Measurements from ENCODE around the gene CELF1. TPM values are rescaled to one million over a fixed set of nuclear protein-coding genes. Genes with fewer than 3 reads are reported as not detected.
"Not testable (repeated sequence)": the region's sequence is repeated elsewhere in the genome, so short reads cannot be mapped to it uniquely, and the experiment has no call there.

Gene CELF1
- total and polyA plus RNA-seq, 7 experiments from 2014 or later = 41.1 to 148 (median 117) TPM

DNA sequence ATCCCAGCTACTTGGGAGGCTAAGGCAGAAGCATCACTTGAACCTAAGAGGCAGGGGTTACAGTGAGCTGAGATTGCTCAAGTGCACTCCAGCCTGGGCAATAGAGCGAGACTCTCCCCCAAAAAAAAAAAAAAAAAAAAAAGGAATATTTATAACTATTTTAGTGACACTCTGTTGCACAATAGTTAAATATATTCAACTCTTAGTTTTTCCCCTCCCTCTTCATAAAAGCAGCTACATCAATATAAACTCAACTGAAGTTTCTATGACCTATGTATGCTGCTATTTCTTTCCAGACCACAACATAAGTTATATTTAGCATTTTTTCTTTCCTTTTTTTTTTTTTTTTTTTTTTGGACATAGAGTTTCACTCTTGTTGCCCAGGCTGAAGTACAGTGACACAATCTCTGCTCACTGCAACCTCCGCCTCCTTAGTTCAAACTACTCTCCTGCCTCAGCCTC is 19.2 kb downstream of the CELF1 start:
- H3K9me3 ChIP-seq (ENCODE audit: control insufficient read depth in 2 of 3, low read length in 3 of 3) = no peaks in the 10 kb centered on the region
- ATAC-seq (no peak), DNase-seq (no peak)
- ChIA-PET CTCF (interaction anchor here (0.6 kb wide), 2 partner anchors 11 to 261 kb away, joined by 3 to 5 read pairs; no protein-coding TSS in a partner anchor), POLR2A (no interaction called here)
- Mint-ChIP-seq H3K9me3 (peaks cover 0 to 2% (median 0%) of the 10 kb centered on the region in 11 donors), H3K4me1 (peaks cover 14 to 77% (median 50%) of the 10 kb centered on the region in 7 donors), H3K27me3 (no peaks in the 10 kb centered on the region), H3K4me3 (no peak overlapping the region), H3K27ac (peak overlapping the region in 2 of 9 donors; percentile 36 to 52), H3K36me3 (peaks cover 2 to 16% (median 5%) of the 10 kb centered on the region in 5 donors)
- H3K36me3 ChIP-seq (ENCODE audit: control insufficient read depth in 2 of 3, insufficient read depth in 3 of 3, low read length in 3 of 3) = peaks cover 0 to 6% (median 0%) of the 10 kb centered on the region in 3 experiments
- intact Hi-C loops (cut with micrococcal nuclease) = loop anchor here in 1 of 2 donors (10.0 kb wide), 1 partner anchor 61 kb away; the partner anchor contains the start of gene C1QTNF4
- H3K27me3 ChIP-seq (ENCODE audit: control insufficient read depth in 2 of 2, insufficient read depth in 2 of 2, low read length in 2 of 2) = no peaks in the 10 kb centered on the region
- peaks cover 3 to 19% of the 10 kb centered on the region in 2 donors for H3K4me1 ChIP-seq (ENCODE audit: control insufficient read depth in 2 of 2, insufficient read depth in 2 of 2, low read length in 2 of 2)
- H3K27ac ChIP-seq (ENCODE audit: low read depth, low read length) = no peak overlapping the region
- no peak overlapping the region for H3K4me3 ChIP-seq (ENCODE audit: low read length)

DNA sequence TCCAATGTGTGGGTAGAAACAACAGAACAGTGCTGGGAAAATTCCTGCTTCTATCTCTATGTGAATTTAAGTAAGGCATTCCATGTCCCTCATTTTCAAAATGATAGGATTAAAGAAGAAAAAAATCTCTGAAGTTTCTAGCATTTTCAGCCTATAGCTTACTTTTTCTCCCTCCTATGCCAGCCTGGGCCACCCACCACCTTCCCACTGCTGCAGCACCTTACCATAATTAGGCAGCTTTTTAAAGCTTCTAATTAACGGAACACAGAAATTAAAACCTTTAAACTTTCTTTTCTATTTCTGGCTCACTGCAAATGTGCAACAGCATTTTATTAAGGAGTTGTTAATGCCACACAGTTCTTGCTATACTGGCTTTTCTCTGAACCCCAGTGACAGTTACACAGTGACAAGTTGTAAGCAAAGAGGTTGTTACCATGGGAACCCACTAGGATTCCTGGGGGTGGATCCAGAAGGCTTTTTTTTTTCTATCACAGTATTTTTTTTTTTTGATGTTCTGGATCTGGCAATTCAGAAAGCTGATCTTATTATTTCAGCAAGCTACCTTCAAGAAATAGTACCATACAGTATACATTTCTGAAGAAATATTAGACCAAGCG is 20.2 kb downstream of the CELF1 start:
- peaks cover 3 to 16% of the 10 kb centered on the region in 2 donors for H3K4me1 ChIP-seq (ENCODE audit: control insufficient read depth in 2 of 2, insufficient read depth in 2 of 2, low read length in 2 of 2)
- peak overlapping the region; percentile 30 for H3K27ac ChIP-seq (ENCODE audit: low read depth, low read length)
- intact Hi-C loops (cut with micrococcal nuclease) = loop anchor here in 1 of 2 donors (10.0 kb wide), 1 partner anchor 62 kb away; the partner anchor contains the start of gene C1QTNF4
- no peak for ATAC-seq
- Mint-ChIP-seq H3K36me3 (peaks cover 0 to 16% (median 3%) of the 10 kb centered on the region in 5 donors), H3K27me3 (no peaks in the 10 kb centered on the region), H3K4me3 (peak overlapping the region in 4 of 10 donors; percentile 3 to 41 (median 22)), H3K4me1 (peaks cover 15 to 73% (median 51%) of the 10 kb centered on the region in 7 donors), H3K9me3 (no peaks in the 10 kb centered on the region), H3K27ac (peak overlapping the region in 7 of 9 donors; percentile 36 to 80 (median 67))
- POLR2A ChIA-PET = no interaction called here
- DNase-seq = no peak
- peaks cover 0 to 6% (median 0%) of the 10 kb centered on the region in 3 experiments for H3K36me3 ChIP-seq (ENCODE audit: control insufficient read depth in 2 of 3, insufficient read depth in 3 of 3, low read length in 3 of 3)
- H3K27me3 ChIP-seq (ENCODE audit: control insufficient read depth in 2 of 2, insufficient read depth in 2 of 2, low read length in 2 of 2) = no peaks in the 10 kb centered on the region
- H3K9me3 ChIP-seq (ENCODE audit: control insufficient read depth in 2 of 3, low read length in 3 of 3) = no peaks in the 10 kb centered on the region
- CTCF ChIA-PET = interaction anchor here (0.6 to 0.7 kb wide), 2 partner anchors 10 to 15 kb away, joined by 3 to 4 read pairs; no protein-coding TSS in a partner anchor
- no peak overlapping the region for H3K4me3 ChIP-seq (ENCODE audit: low read length)

DNA sequence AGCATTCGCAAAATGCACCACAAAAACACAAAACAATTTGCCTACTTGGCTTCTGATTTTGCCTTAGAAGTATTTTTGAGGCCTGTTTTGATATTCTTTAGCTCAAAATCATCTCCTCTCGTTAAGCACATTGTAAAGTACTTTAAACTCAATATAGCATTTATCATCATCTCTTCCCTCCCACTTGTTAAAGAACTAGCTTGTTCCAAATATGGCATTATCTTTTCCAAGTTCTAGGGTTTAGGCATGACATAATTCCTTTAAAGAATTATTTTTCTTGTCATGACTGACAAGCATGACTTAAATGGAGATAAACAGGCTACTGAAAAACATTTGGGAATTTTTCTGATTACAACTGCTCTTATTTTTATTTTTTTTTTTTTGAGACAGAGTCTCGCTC is 21.3 kb downstream of the CELF1 start:
- Mint-ChIP-seq H3K4me1 (peaks cover 19 to 75% (median 48%) of the 10 kb centered on the region in 7 donors), H3K4me3 (no peak overlapping the region), H3K9me3 (no peaks in the 10 kb centered on the region), H3K36me3 (peaks cover 0 to 16% (median 3%) of the 10 kb centered on the region in 5 donors), H3K27ac (peak overlapping the region in 5 of 9 donors; percentile 17 to 59 (median 53)), H3K27me3 (no peaks in the 10 kb centered on the region)
- no peak overlapping the region for H3K4me3 ChIP-seq (ENCODE audit: low read length)
- ATAC-seq = no peak
- H3K27ac ChIP-seq (ENCODE audit: low read depth, low read length) = no peak overlapping the region
- no peaks in the 10 kb centered on the region for H3K9me3 ChIP-seq (ENCODE audit: control insufficient read depth in 2 of 3, low read length in 3 of 3)
- DNase-seq = no peak
- peaks cover 0 to 6% (median 0%) of the 10 kb centered on the region in 3 experiments for H3K36me3 ChIP-seq (ENCODE audit: control insufficient read depth in 2 of 3, insufficient read depth in 3 of 3, low read length in 3 of 3)
- peaks cover 0 to 16% of the 10 kb centered on the region in 2 donors for H3K4me1 ChIP-seq (ENCODE audit: control insufficient read depth in 2 of 2, insufficient read depth in 2 of 2, low read length in 2 of 2)
- POLR2A ChIA-PET = no interaction called here
- no peaks in the 10 kb centered on the region for H3K27me3 ChIP-seq (ENCODE audit: control insufficient read depth in 2 of 2, insufficient read depth in 2 of 2, low read length in 2 of 2)
- CTCF ChIA-PET = no interaction called here
- intact Hi-C loops (cut with micrococcal nuclease) = loop anchor here in 1 of 2 donors (10.0 kb wide), 1 partner anchor 63 kb away; the partner anchor contains the start of gene C1QTNF4

GRCh38 chr11:47530721-47531120 is 22.2 kb downstream of the CELF1 start:
- peak overlapping the region in 8 of 9 donors; percentile 4 to 93 (median 74) for H3K27ac Mint-ChIP-seq
- H3K4me1 Mint-ChIP-seq = peaks cover 24 to 79% (median 53%) of the 10 kb centered on the region in 7 donors
- H3K27ac ChIP-seq (ENCODE audit: low read depth, low read length); H3K36me3 ChIP-seq (ENCODE audit: control insufficient read depth in 2 of 3, insufficient read depth in 3 of 3, low read length in 3 of 3); DNase-seq; H3K27me3 ChIP-seq (ENCODE audit: control insufficient read depth in 2 of 2, insufficient read depth in 2 of 2, low read length in 2 of 2); H3K9me3 ChIP-seq (ENCODE audit: control insufficient read depth in 2 of 3, low read length in 3 of 3); H3K9me3 Mint-ChIP-seq; H3K27me3 Mint-ChIP-seq; CTCF ChIA-PET; H3K4me3 ChIP-seq (ENCODE audit: low read length); ATAC-seq: not testable (repeated sequence)
- peaks cover 7 to 22% of the 10 kb centered on the region in 2 donors for H3K4me1 ChIP-seq (ENCODE audit: control insufficient read depth in 2 of 2, insufficient read depth in 2 of 2, low read length in 2 of 2)
- intact Hi-C loops (cut with micrococcal nuclease) = loop anchor here in 1 of 2 donors (10.0 kb wide), 1 partner anchor 64 kb away; the partner anchor contains the start of gene C1QTNF4
- H3K4me3 Mint-ChIP-seq = peak overlapping the region in 3 of 10 donors; percentile 12 to 62 (median 32)
- peaks cover 0 to 11% (median 3%) of the 10 kb centered on the region in 5 donors for H3K36me3 Mint-ChIP-seq
- POLR2A ChIA-PET = interaction anchor here (0.6 to 1.0 kb wide), 2 partner anchors 24 to 45 kb away, joined by 3 read pairs; no protein-coding TSS in a partner anchor

DNA sequence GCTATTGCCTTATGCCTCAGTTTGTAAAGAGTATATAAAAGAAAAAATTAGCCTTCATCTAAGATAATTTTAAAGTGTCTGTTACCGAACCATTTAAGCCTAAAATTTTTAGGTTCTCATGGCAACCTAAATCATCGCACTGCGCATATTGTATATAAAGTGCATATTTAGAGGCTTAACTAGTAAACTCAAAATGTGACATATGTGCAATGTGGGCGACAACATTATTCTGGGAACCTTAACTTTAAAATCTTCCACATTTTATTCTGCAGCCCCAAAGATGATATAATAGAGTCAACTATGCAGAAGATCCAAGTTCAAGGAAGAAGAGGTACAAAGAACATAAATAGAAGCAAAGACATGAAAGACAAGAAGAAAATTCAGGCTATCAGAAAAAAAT is 23.0 kb downstream of the CELF1 start:
- POLR2A ChIA-PET = interaction anchor here (0.6 to 1.0 kb wide), 3 partner anchors 7 to 72 kb away, joined by 3 to 6 read pairs (median 3); no protein-coding TSS in a partner anchor
- H3K4me1 ChIP-seq (ENCODE audit: control insufficient read depth in 2 of 2, insufficient read depth in 2 of 2, low read length in 2 of 2) = peaks cover 11 to 28% of the 10 kb centered on the region in 2 donors
- CTCF ChIA-PET = no interaction called here
- intact Hi-C loops (cut with micrococcal nuclease) = loop anchor here in 1 of 2 donors (10.0 kb wide), 1 partner anchor 65 kb away; the partner anchor contains the start of gene C1QTNF4
- Mint-ChIP-seq H3K9me3 (no peaks in the 10 kb centered on the region), H3K4me1 (peaks cover 30 to 83% (median 56%) of the 10 kb centered on the region in 7 donors), H3K27ac (peak overlapping the region in 8 of 9 donors; percentile 4 to 93 (median 74)), H3K4me3 (peak overlapping the region in 1 of 10 donors; percentile 62), H3K27me3 (no peaks in the 10 kb centered on the region), H3K36me3 (peaks cover 0 to 8% (median 3%) of the 10 kb centered on the region in 5 donors)
- H3K36me3 ChIP-seq (ENCODE audit: control insufficient read depth in 2 of 3, insufficient read depth in 3 of 3, low read length in 3 of 3) = no peaks in the 10 kb centered on the region
- DNase-seq (no peak), ATAC-seq (no peak)
- H3K27me3 ChIP-seq (ENCODE audit: control insufficient read depth in 2 of 2, insufficient read depth in 2 of 2, low read length in 2 of 2) = no peaks in the 10 kb centered on the region
- H3K27ac ChIP-seq (ENCODE audit: low read depth, low read length) = no peak overlapping the region
- no peak overlapping the region for H3K4me3 ChIP-seq (ENCODE audit: low read length)
- H3K9me3 ChIP-seq (ENCODE audit: control insufficient read depth in 2 of 3, low read length in 3 of 3) = no peaks in the 10 kb centered on the region

GRCh38 chr11:47527186-47527585 is 25.7 kb downstream of the CELF1 start:
- DNase-seq (no peak), ATAC-seq (no peak)
- Mint-ChIP-seq H3K4me1 (peaks cover 41 to 80% (median 63%) of the 10 kb centered on the region in 7 donors), H3K27ac (peak overlapping the region in 7 of 9 donors; percentile 30 to 90 (median 56)), H3K27me3 (no peaks in the 10 kb centered on the region), H3K36me3 (peaks cover 0 to 7% (median 3%) of the 10 kb centered on the region in 5 donors), H3K9me3 (no peaks in the 10 kb centered on the region), H3K4me3 (no peak overlapping the region)
- CTCF ChIA-PET = no interaction called here
- peaks cover 32 to 41% of the 10 kb centered on the region in 2 donors for H3K4me1 ChIP-seq (ENCODE audit: control insufficient read depth in 2 of 2, insufficient read depth in 2 of 2, low read length in 2 of 2)
- intact Hi-C loops (cut with micrococcal nuclease) = no loop called here
- no peaks in the 10 kb centered on the region for H3K9me3 ChIP-seq (ENCODE audit: control insufficient read depth in 2 of 3, low read length in 3 of 3)
- no peaks in the 10 kb centered on the region for H3K36me3 ChIP-seq (ENCODE audit: control insufficient read depth in 2 of 3, insufficient read depth in 3 of 3, low read length in 3 of 3)
- H3K27me3 ChIP-seq (ENCODE audit: control insufficient read depth in 2 of 2, insufficient read depth in 2 of 2, low read length in 2 of 2) = no peaks in the 10 kb centered on the region
- H3K4me3 ChIP-seq (ENCODE audit: low read length) = no peak overlapping the region
- POLR2A ChIA-PET = interaction anchor here (0.6 kb wide), 1 partner anchor 1417 kb away, joined by 3 read pairs; no protein-coding TSS in a partner anchor
- H3K27ac ChIP-seq (ENCODE audit: low read depth, low read length) = peak overlapping the region; percentile 50
